Mammary epithelial cell (primary cell): ENCODE results near the gene WDR54.

ENCODE experiments used
- CTCF ChIP-seq, 2 donors: IDR thresholded peaks in 1 of 2; conservative IDR thresholded peaks in 1 of 2; 2 replicates each; pipeline ENCODE4 v1.5.1; 2011 to 2012; ENCODE audit warnings: inconsistent platforms in 2 of 2, low read length in 2 of 2, mild to moderate bottlenecking in 2 of 2, control low read depth in 1 of 2, low read depth in 1 of 2; ENCODE audit not compliant: insufficient read depth in 1 of 2; ENCODE audit errors: extremely low read depth in 1 of 2
- EZH2 ChIP-seq: IDR thresholded peaks from 2 replicates; pipeline ENCODE4 v1.6.1; 2012; ENCODE audit warnings: low read length, inconsistent platforms, borderline replicate concordance

DNA sequence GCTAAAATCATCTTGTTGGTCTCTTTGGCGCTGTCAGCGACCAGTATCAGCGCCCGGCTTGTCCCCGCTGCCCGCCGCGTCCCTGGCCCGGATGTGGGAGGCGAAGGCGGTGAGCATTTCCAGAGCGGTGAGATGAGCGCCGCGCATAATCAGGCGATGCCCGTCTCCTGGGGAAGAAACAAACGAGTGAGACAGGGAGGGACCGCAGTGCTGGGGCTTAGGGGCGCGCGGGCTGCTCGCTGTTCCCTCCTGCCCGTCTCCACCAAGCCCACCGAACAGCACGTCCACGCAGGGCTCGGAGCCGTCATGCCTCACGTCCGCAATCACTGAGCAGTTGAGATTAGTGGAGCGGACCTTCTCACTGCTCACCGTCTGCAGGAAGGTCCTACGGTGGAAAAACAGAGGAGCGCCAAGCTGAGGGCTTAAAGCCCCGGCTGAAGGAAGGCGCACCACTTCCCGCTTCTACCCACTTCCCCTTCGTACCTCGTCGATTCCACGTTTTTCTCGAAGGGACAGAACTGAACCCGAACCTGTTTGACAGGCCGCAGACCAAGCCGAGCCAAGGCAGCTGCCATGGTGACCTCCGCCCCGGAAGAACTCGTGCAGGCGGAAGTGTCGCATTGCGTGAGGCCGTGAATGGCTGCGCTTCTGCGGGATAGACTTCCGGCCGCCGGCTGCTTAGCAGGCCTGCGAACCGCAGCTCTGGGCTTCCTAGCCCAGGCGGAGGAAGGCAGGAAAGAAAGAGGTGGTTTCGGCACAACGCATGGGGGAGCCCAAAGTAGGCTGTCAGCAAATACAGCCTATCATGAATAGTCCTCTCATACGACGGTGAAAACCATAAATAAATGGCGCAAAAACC lies 50.8 kb downstream of the WDR54 start, which contains the start of gene MRPL53:
- TF ChIP-seq CTCF (conservative IDR thresholded peaks at IDR 0.05 in 1 of 2, IDR thresholded peaks at IDR 0.05 in 1 of 2; ENCODE audit: extremely low read depth in 1 of 2, insufficient read depth in 1 of 2, low read depth in 1 of 2, low read length in 2 of 2) (no peak), EZH2 (no peak)
